ENCODE results near the gene NDOR1.

The NDOR1 gene

DNA sequence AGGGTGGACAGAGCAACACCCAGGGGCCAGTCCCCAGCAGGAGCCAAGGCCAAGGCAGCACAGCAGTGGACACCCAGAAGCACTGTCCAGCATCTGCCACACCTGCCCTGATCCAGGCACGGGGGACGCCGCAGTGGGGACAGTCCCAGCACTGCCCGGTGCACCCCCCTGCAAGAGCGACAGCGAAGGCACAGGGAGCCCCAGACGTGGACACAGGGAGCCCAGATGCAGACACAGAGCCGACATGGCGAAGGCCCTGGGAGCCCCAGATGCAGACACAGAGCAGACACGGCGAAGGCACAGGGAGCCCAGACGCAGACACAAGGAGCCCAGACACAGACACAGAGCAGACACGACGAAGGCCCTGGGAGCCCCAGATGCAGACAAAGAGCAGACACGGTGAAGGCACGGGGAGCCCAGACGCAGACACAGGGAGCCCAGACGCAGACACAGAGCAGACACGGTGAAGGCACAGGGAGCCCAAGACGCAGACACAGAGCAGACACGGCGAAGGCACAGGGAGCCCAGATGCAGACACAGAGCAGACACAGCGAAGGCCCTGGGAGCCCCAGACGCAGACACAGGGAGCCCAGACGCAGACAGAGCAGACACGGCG lies 21.4 kb upstream of the NDOR1 start:
- DNase-seq, result no peak

- DNase-seq, result no peak
Observed at GRCh38 chr9:137184881-137185660, 20.4 kb upstream of the NDOR1 start.

- DNase-seq, result no peak
Observed at GRCh38 chr9:137185921-137186320, 19.6 kb upstream of the NDOR1 start.

GRCh38 chr9:137186385-137186784 lies 19.1 kb upstream of the NDOR1 start:
- DNase-seq, result no peak

GRCh38 chr9:137187386-137187785 lies 18.1 kb upstream of the NDOR1 start:
- DNase-seq, result no peak

GRCh38 chr9:137188086-137188489 lies 17.4 kb upstream of the NDOR1 start:
- DNase-seq, result no peak

DNA sequence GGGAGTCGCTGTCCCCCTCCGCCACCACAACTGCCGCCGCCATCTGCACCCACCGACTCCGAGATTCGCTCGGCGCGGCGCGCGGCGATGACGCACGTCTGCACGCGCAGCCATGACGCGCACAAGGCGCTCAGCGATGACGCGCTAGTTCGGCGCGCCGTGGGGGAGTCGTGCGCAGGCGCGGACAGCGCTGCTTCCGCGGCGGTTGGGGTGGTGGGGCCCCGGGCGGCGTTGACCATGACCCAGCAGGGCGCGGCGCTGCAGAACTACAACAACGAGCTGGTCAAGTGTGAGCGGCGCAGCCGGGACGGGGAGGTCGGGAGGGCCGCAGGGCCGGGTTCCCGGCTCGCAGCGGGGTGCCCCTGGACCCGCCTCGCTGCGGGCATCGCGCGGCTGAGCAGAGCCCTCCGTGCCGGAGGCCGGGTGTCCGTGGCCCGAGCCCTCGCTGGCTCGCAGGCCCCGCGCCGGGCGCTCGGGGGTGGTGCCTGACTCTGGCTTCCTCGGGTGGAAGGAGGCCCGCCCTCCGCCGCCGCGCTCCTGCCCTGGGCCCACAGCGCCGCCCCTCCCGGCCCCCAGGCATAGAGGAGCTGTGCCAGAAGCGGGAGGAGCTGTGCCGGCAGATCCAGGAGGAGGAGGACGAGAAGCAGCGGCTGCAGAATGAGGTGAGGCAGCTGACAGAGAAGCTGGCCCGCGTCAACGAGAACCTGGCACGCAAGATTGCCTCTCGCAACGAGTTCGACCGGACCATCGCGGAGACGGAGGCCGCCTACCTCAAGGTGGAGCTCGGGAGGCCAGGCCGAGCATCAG lies 16.8 kb upstream of the NDOR1 start, which contains the start of the genes ANAPC2 and SSNA1:
TSS of gene ANAPC2 (minus strand) at position 71 of the 807 bp plus-strand sequence. CDS start at position 43, 28 bp downstream.
TSS of gene SSNA1 (plus strand) at position 187 of the 807 bp plus-strand sequence. CDS start at position 238, 51 bp downstream.
- peak; percentile 93 for DNase-seq

GRCh38 chr9:137189297-137190295 lies 15.9 kb upstream of the NDOR1 start:
- DNase-seq, result no peak

DNA sequence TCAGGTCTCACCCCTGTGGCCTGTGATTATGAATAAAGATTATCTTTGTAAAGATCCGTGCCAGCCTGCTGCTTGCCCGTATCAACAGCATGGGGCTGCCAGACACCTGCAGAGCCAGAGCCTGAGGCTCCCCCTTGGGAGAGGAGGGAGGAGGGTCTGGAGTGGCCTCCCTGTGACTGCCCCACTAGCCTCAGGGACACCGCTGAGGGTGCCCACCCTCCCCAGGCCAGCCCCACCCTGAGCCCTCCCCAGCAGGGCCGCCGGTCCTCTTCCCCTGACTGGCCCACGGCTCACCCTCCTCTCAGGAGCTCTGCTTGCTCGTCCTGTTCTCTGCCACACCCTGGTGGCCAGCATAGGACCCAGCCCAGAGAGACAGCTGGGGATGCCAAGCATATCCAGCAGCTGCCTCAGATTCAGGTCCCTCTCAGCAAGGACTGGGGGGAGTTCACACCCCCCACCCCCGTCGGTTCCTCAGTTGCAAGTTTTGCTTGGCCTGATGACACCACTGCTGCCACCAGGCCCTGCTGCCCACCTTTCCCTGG lies 15.1 kb upstream of the NDOR1 start:
- DNase-seq, result no peak

- no peak for DNase-seq
Observed at GRCh38 chr9:137191245-137191644, 14.3 kb upstream of the NDOR1 start.

DNA sequence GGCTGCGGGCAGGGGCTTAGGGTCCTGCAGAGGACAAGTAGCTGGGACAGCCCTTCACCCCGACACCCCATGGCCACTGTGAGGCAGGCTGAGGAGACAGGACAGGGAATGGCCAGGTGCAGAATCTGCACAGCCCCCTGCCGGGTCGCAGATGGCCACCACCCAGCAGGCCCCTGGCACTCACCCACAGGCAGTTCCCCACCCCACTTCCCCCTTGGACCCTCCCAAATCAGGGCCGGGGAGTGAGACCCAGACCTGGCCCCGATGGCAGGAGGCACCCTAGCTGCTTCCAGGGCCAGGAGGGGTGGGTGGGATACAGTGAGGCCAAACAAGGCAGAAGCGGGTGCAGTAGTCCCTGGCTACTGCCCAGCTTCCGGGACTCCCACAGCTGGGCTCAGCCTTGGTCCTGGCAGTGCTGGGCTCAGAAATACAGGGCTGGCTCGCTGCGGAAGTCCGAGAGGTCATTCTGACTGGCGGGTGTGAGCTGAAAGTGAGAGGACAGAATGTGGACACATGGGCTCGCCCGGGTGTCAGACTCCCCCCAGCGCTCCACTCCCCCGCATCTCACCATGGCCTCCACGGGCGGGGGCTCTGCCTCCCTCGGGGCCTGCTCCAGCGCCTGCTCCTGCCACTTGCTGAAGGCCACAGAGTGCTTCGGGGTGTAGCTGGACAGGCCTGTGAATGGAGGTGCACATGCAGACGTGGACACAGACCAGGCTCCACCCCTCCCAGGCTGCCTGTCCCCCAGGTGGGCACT lies 13.6 kb upstream of the NDOR1 start:
- DNase-seq, result no peak

- DNase-seq, result no peak
Observed at GRCh38 chr9:137192448-137192780, 13.1 kb upstream of the NDOR1 start.

DNA sequence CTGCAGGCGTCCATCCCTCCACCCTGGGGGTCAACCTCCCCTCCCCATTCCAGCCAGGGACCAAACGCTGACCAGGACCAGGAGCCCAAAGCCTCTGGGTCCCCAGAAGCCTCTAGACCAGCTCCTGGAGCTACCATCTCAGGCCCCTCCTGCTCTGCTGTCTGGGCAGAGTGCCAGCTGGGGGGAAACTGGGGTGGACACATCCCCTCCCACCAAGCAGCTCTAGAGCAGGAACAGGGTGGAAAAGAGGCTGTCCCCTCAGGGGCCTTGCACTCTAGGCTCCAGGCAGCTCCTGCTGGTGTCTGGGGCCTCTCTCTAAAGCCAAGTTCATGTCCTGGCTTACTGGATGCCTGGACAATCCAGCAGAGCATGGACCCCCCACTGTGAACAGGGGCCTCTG lies 12.6 kb upstream of the NDOR1 start:
- DNase-seq, result no peak

DNA sequence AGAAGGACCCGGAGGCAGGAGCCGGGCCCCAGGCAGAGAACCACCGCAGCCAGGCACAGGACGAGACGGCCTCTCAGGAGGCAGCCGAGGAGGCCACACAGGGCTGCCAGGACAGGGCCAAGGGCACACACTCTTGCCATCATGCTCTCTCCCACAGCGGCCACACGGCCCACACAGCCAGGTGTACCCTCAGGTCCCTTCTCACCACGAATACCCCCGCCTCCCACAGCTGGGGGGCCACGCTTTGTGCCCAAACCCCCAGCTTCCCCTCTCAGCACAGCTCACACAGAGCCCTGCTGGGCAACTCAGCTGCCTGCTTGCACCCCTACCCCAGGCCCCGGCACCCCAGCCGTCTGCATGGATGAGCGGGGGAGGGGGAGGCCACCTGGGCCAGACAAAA lies 11.7 kb upstream of the NDOR1 start:
- DNase-seq, result no peak

DNA sequence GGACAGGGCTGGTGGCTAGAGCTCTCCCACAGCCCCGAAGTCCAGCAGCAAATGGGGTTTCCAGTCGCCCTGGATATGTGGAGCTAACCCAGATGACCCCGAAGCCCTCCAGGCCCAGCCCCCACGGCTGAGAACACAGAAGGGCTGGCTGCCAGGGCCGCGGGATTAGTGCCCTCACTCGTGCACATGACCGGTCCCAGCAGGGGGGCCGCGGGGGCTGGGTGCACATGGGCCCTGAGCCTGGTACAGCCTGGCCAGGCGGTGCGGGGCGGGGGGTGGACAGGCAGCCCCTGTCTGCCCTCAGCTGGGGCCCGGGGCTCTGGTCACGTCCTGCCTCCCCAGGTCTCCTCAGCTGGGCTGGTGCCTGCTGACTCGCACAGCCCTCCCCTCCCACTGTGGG lies 11.1 kb upstream of the NDOR1 start:
- no peak for DNase-seq

- DNase-seq, result no peak
Observed at GRCh38 chr9:137194909-137195308, 10.6 kb upstream of the NDOR1 start.

DNA sequence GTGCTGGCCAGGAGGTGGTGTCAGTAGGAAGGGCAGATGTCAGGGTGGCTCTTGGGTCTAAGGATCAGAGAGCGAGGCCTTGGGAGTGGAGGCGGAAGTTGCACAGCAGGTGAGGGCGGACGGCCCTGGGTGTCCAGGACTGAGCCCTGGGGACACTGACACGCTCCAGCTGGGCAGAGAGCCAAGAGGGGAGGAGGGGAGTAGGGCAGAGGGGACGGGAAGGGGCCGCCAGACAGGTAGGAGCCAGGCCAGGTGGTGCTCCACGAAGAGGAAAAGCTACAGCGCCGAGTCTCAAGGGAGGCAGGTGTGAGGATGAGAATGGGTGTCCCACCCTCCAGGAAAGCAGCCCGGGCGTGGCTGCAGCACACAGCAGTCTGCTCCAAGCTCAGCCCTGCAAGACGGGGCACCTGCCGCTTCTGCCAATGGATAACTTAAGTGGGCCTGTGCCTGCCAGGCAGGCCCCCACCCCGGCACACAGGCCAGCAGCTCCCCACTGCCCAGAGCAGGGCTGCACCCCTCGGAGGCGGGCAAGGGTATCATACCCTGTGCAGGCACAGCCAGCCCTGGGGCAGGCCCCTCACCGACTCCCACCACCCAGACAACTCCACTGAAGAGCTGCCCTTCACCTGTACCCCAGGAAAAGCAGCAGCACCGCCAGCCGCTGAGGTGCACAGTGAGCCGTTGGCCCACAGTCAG lies 9.8 kb upstream of the NDOR1 start:
- DNase-seq, result no peak

DNA sequence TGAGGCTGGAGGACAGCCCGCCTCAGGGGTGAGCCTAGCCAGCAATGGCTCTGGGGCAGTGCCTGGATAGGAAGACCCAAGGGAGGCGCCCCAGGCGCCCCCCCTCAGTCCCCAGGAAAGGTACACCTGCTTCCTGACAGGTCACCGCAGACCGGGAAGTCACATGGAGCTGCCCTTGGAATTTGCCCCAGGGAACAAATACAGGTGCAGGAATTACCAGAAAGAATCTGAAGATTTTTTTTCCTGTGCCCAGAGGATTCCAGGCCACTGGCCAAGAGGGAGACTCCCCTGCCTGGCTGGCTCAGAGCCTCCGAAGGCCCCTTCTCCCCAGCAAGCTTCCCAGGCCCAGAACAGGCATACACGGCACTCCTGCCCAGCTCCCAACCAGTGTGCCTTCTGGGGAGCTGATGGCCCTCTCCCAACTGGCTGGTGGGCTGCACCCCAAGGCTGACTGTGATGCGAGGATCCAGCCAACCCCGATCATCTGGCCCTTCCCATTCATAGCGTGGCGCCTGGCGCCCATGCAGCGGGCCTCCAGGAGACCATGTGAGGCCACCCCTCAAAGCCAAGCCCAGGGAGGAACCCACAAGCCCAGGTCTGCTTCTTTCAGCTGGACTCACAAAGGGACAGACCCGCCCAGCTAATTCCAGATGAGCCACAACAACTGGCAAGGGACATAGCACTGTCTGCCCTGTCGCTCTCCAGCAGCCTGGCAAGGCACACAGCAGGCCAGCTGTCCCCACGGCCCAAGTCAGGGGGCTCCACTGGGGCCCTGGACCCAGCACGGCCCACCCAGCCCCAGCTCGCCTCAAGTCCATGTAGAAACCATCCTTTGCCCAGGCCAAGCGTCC lies 7.2 kb upstream of the NDOR1 start:
- no peak for DNase-seq

GRCh38 chr9:137198902-137199283 lies 6.6 kb upstream of the NDOR1 start:
- no peak for DNase-seq

All from effector CD4-positive, alpha-beta T cell (primary cell).